ENCODE measurements around the gene FAM185A.
"Not testable (repeated sequence)": the region's sequence is repeated elsewhere in the genome, so short reads cannot be mapped to it uniquely, and the experiment has no call there.

Gene FAM185A

DNA sequence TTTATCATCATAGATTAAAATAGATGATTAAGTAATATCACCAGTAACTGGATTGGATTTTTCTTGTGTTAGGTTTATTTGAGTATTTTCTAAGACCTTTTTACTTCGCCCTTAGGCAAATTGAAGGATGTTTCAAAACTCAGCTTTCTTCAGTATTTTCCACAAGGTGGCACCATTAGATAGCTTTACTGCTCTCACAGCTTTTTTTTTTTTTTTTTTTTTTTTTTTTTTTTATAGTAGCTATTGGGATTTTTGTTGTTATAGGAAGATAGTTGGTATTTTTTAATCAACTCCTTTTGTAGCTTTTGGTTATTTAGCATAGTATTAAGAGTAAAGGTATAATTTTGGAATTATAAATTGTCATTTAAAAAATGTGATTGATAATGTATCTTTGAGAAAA, 9.4 kb downstream of the FAM185A start:
- not testable (repeated sequence) for DNase-seq (ENCODE audit: low read depth); H3K4me3 ChIP-seq (ENCODE audit: low read length)
- TF ChIP-seq CTCF (conservative IDR thresholded peaks at IDR 0.05; ENCODE audit: low read depth, low read length) = peak; percentile 9

DNA sequence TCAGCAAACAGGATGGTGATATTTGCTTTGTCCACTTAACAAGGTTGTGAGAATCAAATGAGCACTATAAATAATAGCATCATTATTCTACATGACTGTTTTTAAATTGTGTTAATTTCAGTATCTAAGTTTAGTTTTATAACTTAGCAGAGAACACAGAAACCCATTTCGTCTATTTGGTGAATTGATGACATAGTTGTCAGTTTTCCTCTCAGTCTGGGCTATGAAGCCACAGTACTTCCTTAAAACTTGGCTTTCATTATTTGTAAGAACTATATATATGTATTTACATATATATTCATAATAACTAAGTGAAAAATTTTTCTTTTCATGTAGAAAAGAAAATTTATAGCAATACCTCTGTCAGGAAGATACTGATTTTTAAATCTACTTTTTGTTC, 11.1 kb downstream of the FAM185A start:
- DNase-seq (ENCODE audit: low read depth) = not testable (repeated sequence)

DNA sequence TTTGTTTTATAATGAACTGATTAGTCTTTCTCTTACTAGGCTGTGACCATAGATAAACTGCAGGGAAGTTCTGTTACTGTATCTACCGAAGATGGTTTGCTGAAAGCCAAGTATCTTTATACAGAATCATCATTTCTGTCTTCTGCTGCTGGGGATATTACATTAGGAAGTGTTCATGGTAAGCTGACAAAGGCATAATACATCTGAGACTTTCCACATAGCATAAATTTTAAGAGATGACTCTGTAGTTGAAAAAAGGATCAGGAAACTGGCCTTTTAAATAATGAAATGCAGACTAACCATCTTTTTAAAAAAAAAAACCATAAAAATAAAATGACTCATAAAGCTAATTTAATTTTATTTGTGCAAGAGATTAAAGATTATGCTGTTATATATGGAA, 12.4 kb downstream of the FAM185A start:
- not testable (repeated sequence) for H3K4me3 ChIP-seq (ENCODE audit: low read length); DNase-seq (ENCODE audit: low read depth)

More for the DNA sequence above, 11.1 kb downstream of the FAM185A start:
- H3K4me3 ChIP-seq (ENCODE audit: low read length) = not testable (repeated sequence)

GRCh38 chr7:102763295-102763905, 14.6 kb downstream of the FAM185A start:
- not testable (repeated sequence) for DNase-seq (ENCODE audit: low read depth); H3K4me3 ChIP-seq (ENCODE audit: low read length)

DNA sequence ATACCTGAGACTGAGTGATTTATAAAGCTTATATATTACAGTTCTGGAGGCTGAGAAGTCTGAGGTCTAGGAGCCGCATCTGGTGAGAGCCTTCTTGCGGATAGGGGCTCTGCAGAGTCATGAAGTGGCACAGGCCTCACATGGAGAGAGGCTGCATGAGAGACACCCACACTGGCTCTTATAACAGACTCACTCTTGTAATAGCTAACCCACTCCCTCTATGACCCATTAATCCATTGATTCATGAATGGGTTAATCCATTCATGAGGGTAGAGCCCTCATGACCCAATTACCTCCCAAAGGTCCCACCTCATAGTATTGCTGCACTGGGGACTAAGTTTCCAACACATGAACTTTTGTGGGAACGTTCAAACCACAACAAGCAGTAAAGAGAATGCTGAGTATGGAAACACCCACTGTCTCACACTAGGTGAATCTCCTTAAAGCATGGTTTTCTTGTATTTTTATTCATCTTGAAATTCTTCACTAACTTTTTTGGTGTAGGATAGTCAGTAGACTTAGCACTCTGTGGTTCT, 20.9 kb downstream of the FAM185A start:
- DNase-seq (ENCODE audit: low read depth); H3K4me3 ChIP-seq (ENCODE audit: low read length): not testable (repeated sequence)

- DNase-seq (ENCODE audit: low read depth) = not testable (repeated sequence)
Measured at GRCh38 chr7:102770467-102770866, 21.7 kb downstream of the FAM185A start.

GRCh38 chr7:102776217-102776616, 27.4 kb downstream of the FAM185A start:
- not testable (repeated sequence) for H3K4me3 ChIP-seq (ENCODE audit: low read length); DNase-seq (ENCODE audit: low read depth)

More at GRCh38 chr7:102770467-102770866, 21.7 kb downstream of the FAM185A start:
- H3K4me3 ChIP-seq (ENCODE audit: low read length) = not testable (repeated sequence)

DNA sequence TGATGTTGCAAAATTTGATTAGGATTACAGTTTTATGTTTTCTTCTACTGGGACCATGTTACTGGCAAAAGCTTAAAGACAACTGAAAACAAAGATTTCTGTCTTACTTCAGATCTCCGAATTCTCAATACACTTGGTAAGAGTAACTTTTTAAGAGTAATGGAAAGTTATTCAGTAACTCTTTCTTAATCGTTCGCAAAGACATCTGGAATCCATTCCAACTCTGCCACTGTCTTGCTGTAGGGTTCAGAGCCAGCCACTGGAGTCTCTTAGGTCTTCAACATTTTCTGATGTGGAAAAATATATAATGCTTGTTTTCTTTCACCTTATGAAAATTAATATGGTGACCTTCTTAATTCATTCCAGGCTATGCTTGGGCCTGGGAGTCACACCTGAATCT, 29.9 kb downstream of the FAM185A start:
- DNase-seq (ENCODE audit: low read depth); H3K4me3 ChIP-seq (ENCODE audit: low read length): not testable (repeated sequence)

DNA sequence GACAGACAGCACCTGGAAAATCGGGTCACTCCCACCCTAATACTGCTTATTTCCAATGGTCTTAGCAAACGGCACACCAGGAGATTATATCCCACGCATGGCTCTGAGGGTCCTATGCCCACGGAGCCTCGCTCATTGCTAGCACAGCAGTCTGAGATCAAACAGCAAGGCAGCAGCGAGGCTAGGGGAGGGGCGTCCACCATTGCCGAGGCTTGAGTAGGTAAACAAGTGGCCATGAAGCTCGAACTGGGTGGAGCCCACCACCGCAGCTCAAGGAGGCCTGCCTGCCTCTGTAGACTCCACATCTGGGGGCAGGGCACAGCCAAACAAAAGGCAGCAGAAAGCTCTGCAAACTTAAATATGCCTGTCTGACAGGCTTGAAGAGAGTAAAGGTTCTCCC, 32.1 kb downstream of the FAM185A start:
- not testable (repeated sequence) for DNase-seq (ENCODE audit: low read depth); H3K4me3 ChIP-seq (ENCODE audit: low read length)

GRCh38 chr7:102788770-102789169, 40.0 kb downstream of the FAM185A start:
- DNase-seq (ENCODE audit: low read depth); H3K4me3 ChIP-seq (ENCODE audit: low read length): not testable (repeated sequence)

GRCh38 chr7:102790364-102791100, 41.7 kb downstream of the FAM185A start:
- not testable (repeated sequence) for H3K4me3 ChIP-seq (ENCODE audit: low read length); DNase-seq (ENCODE audit: low read depth)

- H3K4me3 ChIP-seq (ENCODE audit: low read length); DNase-seq (ENCODE audit: low read depth): not testable (repeated sequence)
Measured at GRCh38 chr7:102791367-102791766, 42.6 kb downstream of the FAM185A start.

GRCh38 chr7:102791831-102792230, 43.0 kb downstream of the FAM185A start:
- H3K4me3 ChIP-seq (ENCODE audit: low read length); DNase-seq (ENCODE audit: low read depth): not testable (repeated sequence)

DNA sequence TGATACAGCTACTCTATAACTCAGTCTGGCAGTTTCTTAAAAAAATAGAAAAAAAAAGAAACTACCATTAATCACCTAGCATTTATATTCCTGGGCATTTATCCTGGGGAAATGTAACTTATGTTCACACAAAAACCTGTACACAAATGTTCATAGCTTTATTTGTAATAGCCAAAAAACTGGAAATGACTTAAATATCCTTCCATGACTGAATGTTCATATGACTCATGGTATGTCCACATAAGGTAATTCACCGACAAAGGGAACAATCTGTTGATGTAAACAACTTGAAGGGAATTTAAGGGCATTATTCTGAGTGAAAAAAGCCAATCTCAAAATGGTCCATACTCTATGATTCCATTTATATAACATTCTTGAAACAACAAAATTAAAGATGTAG, 45.8 kb downstream of the FAM185A start:
- not testable (repeated sequence) for DNase-seq (ENCODE audit: low read depth)

DNA sequence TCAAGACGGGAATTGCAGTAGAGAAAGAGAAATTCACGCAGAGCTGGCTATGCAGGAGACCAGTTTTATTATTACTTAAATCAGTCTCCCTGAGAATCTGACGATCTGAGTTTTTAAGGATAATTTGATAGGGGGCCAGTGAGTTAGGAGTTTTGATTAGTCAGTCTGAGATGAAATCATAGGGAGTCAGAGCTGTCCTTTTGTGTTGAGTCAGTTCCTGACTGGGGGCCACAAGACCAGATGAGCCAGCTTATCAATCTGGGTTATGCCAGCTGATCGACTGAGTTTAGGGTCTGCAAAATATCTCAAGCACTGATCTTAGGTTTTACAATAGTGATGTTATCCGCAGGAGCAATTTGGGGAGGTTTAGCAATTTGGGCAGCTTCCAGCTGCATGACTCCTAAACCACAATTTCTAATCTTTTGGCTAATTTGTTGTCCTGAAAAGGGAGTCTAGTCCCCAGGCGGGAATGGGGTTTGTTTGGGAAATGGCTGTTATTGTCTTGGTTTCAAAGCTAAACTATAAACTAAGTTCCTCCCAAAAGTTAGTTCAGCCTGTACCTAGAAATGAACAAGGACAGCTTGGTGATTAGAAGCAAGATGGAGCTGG, 47.3 kb downstream of the FAM185A start:
- not testable (repeated sequence) for DNase-seq (ENCODE audit: low read depth); H3K4me3 ChIP-seq (ENCODE audit: low read length)

More for the DNA sequence above, 45.8 kb downstream of the FAM185A start:
- H3K4me3 ChIP-seq (ENCODE audit: low read length) = not testable (repeated sequence)

Data from retinal pigment epithelial cell (primary cell).